HUDEP-2 (cell line): Measurements from ENCODE around the gene TEFM.
"Not testable (repeated sequence)": the region's sequence is repeated elsewhere in the genome, so short reads cannot be mapped to it uniquely, and the experiment has no call there.

Experiments
- DNase-seq, 76 experiments: peaks; one replicate each; lab custom pipeline; 2025; ENCODE audit not compliant: unreplicated experiment in 76 of 76; lab: John Stamatoyannopoulos, UW

Gene TEFM

GRCh38 chr17:30906101-30906911 is at the start of gene TEFM:
Gene TEFM (minus strand): TSS chr17:30906238. CDS start chr17:30906198, 40 bp downstream.
- DNase-seq = peak; percentile 22 to 93 (median 81)

- no peak for DNase-seq
Measured at GRCh38 chr17:30954046-30954830, 48.2 kb upstream of the TEFM start.

GRCh38 chr17:30952638-30953393 is 46.8 kb upstream of the TEFM start:
- DNase-seq = no peak

GRCh38 chr17:30950669-30951399 is 44.8 kb upstream of the TEFM start:
- no peak for DNase-seq

GRCh38 chr17:30950189-30950588 is 44.2 kb upstream of the TEFM start:
- DNase-seq = no peak

- DNase-seq = no peak
Measured at GRCh38 chr17:30947796-30948195, 41.8 kb upstream of the TEFM start.

GRCh38 chr17:30942308-30943079 is 36.5 kb upstream of the TEFM start:
- no peak for DNase-seq

GRCh38 chr17:30939051-30939689 is 33.1 kb upstream of the TEFM start:
- no peak for DNase-seq

- no peak for DNase-seq
Measured at GRCh38 chr17:30933966-30934365, 27.9 kb upstream of the TEFM start.

GRCh38 chr17:30931582-30931981 is 25.5 kb upstream of the TEFM start:
- DNase-seq = not testable (repeated sequence)

- no peak for DNase-seq
Measured at GRCh38 chr17:30930495-30930894, 24.5 kb upstream of the TEFM start.

- DNase-seq = not testable (repeated sequence)
Measured at GRCh38 chr17:30929861-30930260, 23.8 kb upstream of the TEFM start.

GRCh38 chr17:30929081-30929633 is 23.1 kb upstream of the TEFM start:
- DNase-seq = no peak

GRCh38 chr17:30928584-30928983 is 22.5 kb upstream of the TEFM start:
- DNase-seq = no peak

GRCh38 chr17:30927756-30928155 is 21.7 kb upstream of the TEFM start:
- DNase-seq = no peak

- no peak for DNase-seq
Measured at GRCh38 chr17:30926516-30926915, 20.5 kb upstream of the TEFM start.

- no peak for DNase-seq
Measured at GRCh38 chr17:30924341-30924740, 18.3 kb upstream of the TEFM start.

- peak in 1 of 76 experiments; percentile 2 for DNase-seq
Measured at GRCh38 chr17:30922235-30923030, 16.4 kb upstream of the TEFM start.
